ENCODE data around the gene MAPKAP1. TPM values are rescaled to one million over a fixed set of nuclear protein-coding genes. Genes with fewer than 3 reads are reported as not detected.

MAPKAP1 gene
- 7.1 and 9.7 TPM in 2 replicates for polyA plus RNA-seq

DNA sequence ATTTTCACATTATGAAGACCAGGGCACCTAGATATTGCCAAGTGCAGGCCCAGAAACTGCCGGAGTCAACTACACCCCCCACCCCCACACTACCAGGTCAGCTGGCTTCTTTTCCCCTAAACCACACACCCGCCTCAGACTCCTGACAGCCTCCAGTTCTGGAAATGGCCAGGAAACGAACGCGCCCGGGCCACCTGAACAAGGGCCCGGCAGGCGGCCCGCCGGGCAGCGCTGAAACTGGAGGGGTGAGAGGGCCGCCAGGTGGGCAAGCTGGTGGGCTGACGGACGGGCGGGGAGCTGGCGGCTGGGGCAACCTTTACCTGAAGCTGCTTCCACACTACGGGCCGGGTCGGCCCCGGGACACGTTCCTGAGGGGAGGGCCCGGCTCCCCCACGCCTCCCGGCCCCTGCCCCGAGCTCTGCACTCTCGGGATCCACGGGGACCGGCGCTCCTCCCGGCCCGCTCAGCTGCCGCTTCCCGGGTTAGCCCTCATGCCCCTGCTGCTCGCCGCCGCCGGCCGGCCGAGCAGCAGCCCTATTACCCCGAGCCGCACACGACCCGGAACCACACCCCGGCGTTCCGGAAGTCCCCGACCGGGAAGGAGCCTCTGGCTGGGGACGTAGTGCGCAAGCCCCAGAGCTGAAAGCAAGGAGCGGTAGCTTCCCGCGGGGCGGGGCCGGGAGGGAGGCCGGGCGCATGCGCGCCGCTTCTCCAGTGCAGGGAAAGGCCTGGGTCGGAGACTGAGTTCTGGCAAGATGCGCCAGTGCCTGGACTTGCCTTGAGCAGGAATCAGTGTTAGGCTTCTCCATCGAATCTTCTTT is at the start of gene MAPKAP1:
Gene MAPKAP1, minus strand, starts transcription at position 558 of the 821 bp plus-strand sequence. CDS start 34,634 bp downstream, outside the sequence.

DNA sequence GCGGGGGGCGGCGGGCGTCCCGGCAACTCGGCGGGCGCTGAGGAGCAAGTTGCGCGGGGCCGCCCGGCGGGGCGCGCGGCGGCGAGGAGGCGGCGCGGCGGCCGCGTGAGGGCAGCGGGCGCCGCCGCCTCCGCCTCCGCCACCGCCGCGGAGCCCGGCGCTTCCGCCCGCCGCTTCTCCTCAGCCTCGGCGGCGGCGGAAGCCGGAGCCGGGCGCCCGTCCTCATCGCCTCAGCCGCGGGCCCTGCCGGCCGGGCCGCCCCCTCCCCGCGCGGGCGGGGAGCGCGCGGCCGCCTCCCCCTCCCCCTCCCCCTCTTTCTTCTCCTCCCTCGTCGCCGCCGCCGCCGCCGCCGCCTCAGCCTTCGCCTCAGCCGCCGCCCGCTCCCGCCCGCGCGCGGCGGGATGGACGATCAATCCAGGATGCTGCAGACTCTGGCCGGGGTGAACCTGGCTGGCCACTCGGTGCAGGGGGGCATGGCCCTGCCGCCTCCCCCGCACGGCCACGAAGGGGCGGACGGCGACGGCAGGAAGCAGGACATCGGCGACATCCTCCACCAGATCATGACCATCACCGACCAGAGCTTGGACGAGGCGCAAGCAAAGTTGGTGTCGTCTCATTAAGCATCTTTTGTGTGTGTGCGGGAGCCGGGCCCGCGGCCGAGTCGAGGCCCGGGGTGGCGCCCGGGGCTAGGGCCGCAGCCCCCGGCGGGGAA is 40.2 kb upstream of the MAPKAP1 start, which contains the start of gene PBX3:
Gene PBX3, plus strand, starts transcription at position 321 of the 712 bp plus-strand sequence.

Other genes with a start within 250 kb of the MAPKAP1 start
- gene PBX3, start 40.2 kb upstream of the MAPKAP1 start, polyA plus RNA-seq: 13.0 and 14.4 TPM in 2 replicates